HUES6 (cell line): Measurements from ENCODE around the gene DDIT4.
A peak's percentile ranks its signal among the peaks of the same experiment; 100 is the strongest.
"Not testable (repeated sequence)": the region's sequence is repeated elsewhere in the genome, so short reads cannot be mapped to it uniquely, and the experiment has no call there.

Experiments
- H3K27ac ChIP-seq: 2 replicates; pipeline ENCODE4 v1.7.0; 2013; ENCODE audit warnings: low read depth, mild to moderate bottlenecking, low read length, inconsistent platforms
- H3K27me3 ChIP-seq: 2 replicates; pipeline ENCODE4 v1.6.1; 2013; ENCODE audit warnings: low read length; ENCODE audit not compliant: control insufficient read depth, insufficient read depth
- H3K36me3 ChIP-seq: 2 replicates; pipeline ENCODE4 v1.6.1; 2013; ENCODE audit warnings: low read length; ENCODE audit not compliant: control insufficient read depth, insufficient read depth
- H3K4me1 ChIP-seq: 2 replicates; pipeline ENCODE4 v1.6.1; 2013; ENCODE audit warnings: low read length; ENCODE audit not compliant: control insufficient read depth, insufficient read depth
- H3K4me3 ChIP-seq: 2 replicates; pipeline ENCODE4 v1.5.1; 2013; ENCODE audit warnings: low read depth, low read length
- H3K9ac ChIP-seq: one replicate; pipeline ENCODE4 v1.6.1; 2013; ENCODE audit warnings: mild to moderate bottlenecking, low read length
- H3K9me3 ChIP-seq: 2 replicates; pipeline ENCODE4 v1.6.1; 2013; ENCODE audit warnings: low read depth, low read length; ENCODE audit not compliant: control insufficient read depth, insufficient read depth

DDIT4 gene

GRCh38 chr10:72260976-72261783 is 12.5 kb upstream of the DDIT4 start:
- H3K4me1 ChIP-seq: peaks cover 52% of the 10 kb centered on the region
- no peaks in the 10 kb centered on the region for H3K9me3 ChIP-seq
- H3K9ac ChIP-seq: peak overlapping the region; percentile 76
- no peaks in the 10 kb centered on the region for H3K36me3 ChIP-seq
- H3K4me3 ChIP-seq: peak overlapping the region; percentile 61
- no peaks in the 10 kb centered on the region for H3K27me3 ChIP-seq
- peak overlapping the region; percentile 94 for H3K27ac ChIP-seq

GRCh38 chr10:72261784-72262404 is 11.8 kb upstream of the DDIT4 start:
- H3K36me3 ChIP-seq: no peaks in the 10 kb centered on the region
- no peaks in the 10 kb centered on the region for H3K27me3 ChIP-seq
- H3K4me3 ChIP-seq: peak overlapping the region; percentile 61
- H3K9ac ChIP-seq: peak overlapping the region; percentile 76
- no peaks in the 10 kb centered on the region for H3K9me3 ChIP-seq
- peak overlapping the region; percentile 94 for H3K27ac ChIP-seq
- H3K4me1 ChIP-seq: peaks cover 53% of the 10 kb centered on the region

DNA sequence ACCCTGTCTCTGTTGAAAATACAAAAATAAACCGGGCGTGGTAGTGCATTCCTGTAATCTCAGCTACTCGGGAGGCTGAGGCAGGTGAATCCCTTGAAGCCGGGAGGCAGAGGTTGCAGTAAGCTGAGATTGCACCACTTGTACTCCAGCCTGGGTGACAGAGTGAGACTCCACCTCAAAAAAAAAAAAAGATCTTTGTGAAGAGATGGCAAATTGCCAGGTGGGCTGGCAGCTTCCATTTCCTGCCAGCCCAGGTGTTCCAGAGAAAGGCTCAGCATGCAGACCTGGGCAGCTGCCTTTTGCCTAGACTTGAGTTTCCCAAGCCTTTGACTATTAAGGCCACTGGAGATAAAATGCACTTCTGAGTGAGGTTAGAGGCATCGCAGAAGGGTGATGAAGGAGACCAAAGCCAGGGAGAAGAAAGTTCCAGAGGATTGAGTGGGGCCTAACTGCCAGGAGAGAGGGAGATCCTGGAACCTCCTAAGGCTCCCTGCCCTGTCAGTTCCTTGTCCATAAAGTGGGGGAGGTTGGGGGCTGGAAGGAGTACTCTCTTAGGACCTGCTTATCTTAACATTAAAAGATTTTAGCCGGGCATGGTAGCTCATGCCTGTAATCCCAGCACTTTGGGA is 10.0 kb upstream of the DDIT4 start:
- Histone ChIP-seq H3K27me3 (no peaks in the 10 kb centered on the region), H3K27ac (no peak overlapping the region), H3K4me3 (no peak overlapping the region), H3K36me3 (no peaks in the 10 kb centered on the region), H3K9me3 (no peaks in the 10 kb centered on the region), H3K4me1 (peaks cover 58% of the 10 kb centered on the region), H3K9ac (no peak overlapping the region)

DNA sequence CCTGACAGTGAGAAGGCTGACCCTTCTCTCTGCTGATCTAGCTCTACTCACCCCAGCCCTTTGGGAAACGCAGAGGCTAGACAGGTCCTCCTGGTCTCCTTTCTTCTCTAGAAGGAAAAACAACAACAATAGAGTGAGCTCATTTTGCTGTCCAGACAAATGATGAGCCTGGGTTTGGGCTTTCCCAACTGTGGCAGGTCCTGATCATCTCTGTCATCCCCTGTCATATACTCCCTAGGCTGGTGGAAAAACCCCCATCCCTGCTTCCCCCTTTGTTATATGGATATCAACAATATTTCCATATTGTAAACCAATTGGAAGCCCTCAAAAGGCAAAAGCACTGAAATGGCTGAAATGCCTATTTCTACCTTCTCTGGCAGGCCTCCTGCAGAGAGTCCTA is 9.2 kb upstream of the DDIT4 start:
- Histone ChIP-seq H3K36me3 (no peaks in the 10 kb centered on the region), H3K27ac (no peak overlapping the region), H3K9me3 (no peaks in the 10 kb centered on the region), H3K27me3 (no peaks in the 10 kb centered on the region), H3K9ac (no peak overlapping the region), H3K4me3 (no peak overlapping the region), H3K4me1 (peaks cover 53% of the 10 kb centered on the region)

- Histone ChIP-seq H3K27ac (no peak overlapping the region), H3K4me1 (peaks cover 44% of the 10 kb centered on the region), H3K4me3 (no peak overlapping the region), H3K9me3 (no peaks in the 10 kb centered on the region), H3K36me3 (no peaks in the 10 kb centered on the region), H3K27me3 (no peaks in the 10 kb centered on the region), H3K9ac (peak overlapping the region; percentile 22)
Measured at GRCh38 chr10:72265508-72265907, 8.2 kb upstream of the DDIT4 start.

DNA sequence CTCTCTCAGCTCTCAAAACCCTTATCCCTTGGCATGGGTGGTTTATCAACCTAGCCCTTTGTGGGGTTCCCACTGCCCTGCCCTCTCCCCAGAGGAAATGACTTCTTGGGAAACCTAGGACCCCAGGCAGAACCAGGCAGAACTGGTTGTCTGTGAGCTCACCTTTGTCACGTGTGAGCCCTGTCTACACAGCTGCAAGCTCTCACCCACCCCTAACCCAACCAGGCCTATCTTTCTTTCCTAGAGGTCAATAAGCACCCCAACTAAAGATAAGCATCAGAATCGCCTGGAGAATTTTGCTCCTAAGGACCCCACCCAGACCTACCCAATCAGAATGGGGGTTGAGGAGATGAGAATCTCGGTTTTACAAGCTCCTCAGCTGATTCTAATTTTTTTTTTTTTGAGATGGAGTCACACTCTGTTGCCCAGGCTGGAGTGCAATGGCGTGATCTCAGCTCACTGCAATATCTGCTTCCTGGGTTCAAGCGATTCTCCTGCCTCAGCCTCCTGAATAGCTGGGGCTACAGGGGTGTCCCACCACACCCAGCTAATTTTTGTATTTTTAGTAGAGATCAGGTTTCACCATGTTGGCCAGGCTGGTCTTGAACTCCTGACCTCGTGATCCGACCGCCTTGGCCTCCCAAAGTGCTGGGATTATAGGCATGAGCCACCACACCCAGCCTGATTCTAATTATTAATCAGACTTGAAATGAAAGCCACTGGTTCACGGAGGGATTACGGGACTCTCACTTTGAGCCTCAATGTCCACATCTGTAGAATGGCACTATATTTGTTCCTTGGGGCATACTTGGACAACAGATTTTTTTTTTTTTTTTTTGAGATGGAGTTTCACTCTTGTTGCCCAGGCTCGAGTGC is 7.5 kb upstream of the DDIT4 start:
- H3K4me1 ChIP-seq: peaks cover 48% of the 10 kb centered on the region
- no peak overlapping the region for H3K4me3 ChIP-seq
- no peaks in the 10 kb centered on the region for H3K9me3 ChIP-seq
- no peak overlapping the region for H3K9ac ChIP-seq
- H3K27ac ChIP-seq: no peak overlapping the region
- no peaks in the 10 kb centered on the region for H3K36me3 ChIP-seq
- H3K27me3 ChIP-seq: no peaks in the 10 kb centered on the region

GRCh38 chr10:72267381-72267780 is 6.3 kb upstream of the DDIT4 start:
- Histone ChIP-seq H3K9ac (no peak overlapping the region), H3K4me3 (no peak overlapping the region), H3K36me3 (no peaks in the 10 kb centered on the region), H3K9me3 (no peaks in the 10 kb centered on the region), H3K27ac (peak overlapping the region; percentile 2; the same call in 1 of the 2 replicates), H3K27me3 (no peaks in the 10 kb centered on the region), H3K4me1 (peaks cover 44% of the 10 kb centered on the region)

- Histone ChIP-seq H3K4me1 (peaks cover 47% of the 10 kb centered on the region), H3K9ac (no peak overlapping the region), H3K4me3 (no peak overlapping the region), H3K36me3 (no peaks in the 10 kb centered on the region), H3K27ac (peak overlapping the region; percentile 2; the same call in 1 of the 2 replicates), H3K9me3 (no peaks in the 10 kb centered on the region), H3K27me3 (no peaks in the 10 kb centered on the region)
Measured at GRCh38 chr10:72267819-72268399, 5.8 kb upstream of the DDIT4 start.

DNA sequence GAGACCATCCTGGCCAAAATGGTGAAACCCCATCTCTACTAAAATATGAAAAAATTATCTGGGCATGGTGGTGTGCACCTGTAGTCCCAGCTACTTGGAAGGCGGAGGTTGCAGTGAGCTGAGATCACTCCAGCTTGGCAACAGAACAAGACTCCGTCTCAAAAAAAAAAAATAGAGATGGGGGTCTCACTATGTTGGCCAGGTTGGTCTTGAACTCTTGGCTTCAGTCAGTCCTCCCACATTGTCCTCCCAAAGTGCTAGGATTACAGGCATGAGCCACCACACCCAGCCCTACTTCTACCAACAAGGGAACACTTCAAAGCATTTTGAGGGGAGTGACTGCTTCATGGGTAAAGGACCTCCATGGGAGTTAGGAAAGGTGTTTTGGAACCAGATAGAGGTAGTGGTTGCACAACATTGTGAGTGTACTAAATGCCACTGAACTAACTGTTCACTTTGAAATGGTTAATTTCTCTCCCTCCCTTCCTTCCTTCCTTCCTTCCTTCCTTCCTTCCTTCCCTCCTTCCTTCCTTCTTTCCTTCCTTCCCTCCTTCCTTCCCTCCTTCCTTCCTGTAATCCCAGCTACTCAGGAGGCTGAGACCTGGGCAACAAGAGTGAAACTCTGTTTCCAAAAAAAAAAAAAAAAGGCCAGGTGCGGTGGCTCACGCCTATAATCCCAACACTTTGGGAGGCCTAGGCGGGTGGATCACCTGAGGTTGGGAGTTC is 5.1 kb upstream of the DDIT4 start:
- H3K9me3 ChIP-seq, H3K4me3 ChIP-seq, H3K9ac ChIP-seq, H3K36me3 ChIP-seq, H3K27ac ChIP-seq, H3K27me3 ChIP-seq: not testable (repeated sequence)
- peaks cover 45% of the 10 kb centered on the region for H3K4me1 ChIP-seq
